Chondrocyte (in vitro differentiated cells): ENCODE data around the gene FAM13A. TPM values are rescaled to one million over a fixed set of nuclear protein-coding genes. Genes with fewer than 3 reads are reported as not detected.

Source experiments
- DNase-seq: peaks from one replicate; pipeline ENCODE4 v3.0.0; 2021; ENCODE audit warnings: mixed read lengths, low spot score
- H3K27ac Mint-ChIP-seq: one replicate; pipeline ENCODE4 v1.8.0; 2021; ENCODE audit warnings: mild to moderate bottlenecking, moderate library complexity, mixed read lengths; ENCODE audit not compliant: unreplicated experiment
- H3K27me3 Mint-ChIP-seq: 2 replicates; pipeline ENCODE4 v1.8.0; 2021; ENCODE audit warnings: low read depth, mixed read lengths
- H3K36me3 Mint-ChIP-seq: 2 replicates; pipeline ENCODE4 v1.8.0; 2021; ENCODE audit warnings: low read depth, mixed read lengths
- H3K4me1 Mint-ChIP-seq: 2 replicates; pipeline ENCODE4 v1.8.0; 2021; ENCODE audit warnings: low read depth, mild to moderate bottlenecking, mixed read lengths
- H3K4me3 Mint-ChIP-seq: one replicate; pipeline ENCODE4 v1.8.0; 2021; ENCODE audit warnings: mild to moderate bottlenecking, moderate library complexity, mixed read lengths; ENCODE audit not compliant: unreplicated experiment
- H3K9me3 Mint-ChIP-seq: 2 replicates; pipeline ENCODE4 v1.8.0; 2021; ENCODE audit warnings: low read depth, mixed read lengths
- total RNA-seq: library from RNA; stranded (reverse); gene quantifications from 3 replicates; pipeline ENCODE4 v1.2.1, GENCODE V29; 2021
- TF ChIP-seq, protein P1 (sequence below): fragments of 200-600 bp; sonication (generic); IDR thresholded peaks from 2 replicates; pipeline ENCODE4 v1.5.0; 2021; ENCODE audit warnings: antibody characterized with exemption, mild to moderate bottlenecking, moderate library complexity

Gene FAM13A
- total RNA-seq, 1 donor from 2014 or later, result 10.5 TPM

DNA sequence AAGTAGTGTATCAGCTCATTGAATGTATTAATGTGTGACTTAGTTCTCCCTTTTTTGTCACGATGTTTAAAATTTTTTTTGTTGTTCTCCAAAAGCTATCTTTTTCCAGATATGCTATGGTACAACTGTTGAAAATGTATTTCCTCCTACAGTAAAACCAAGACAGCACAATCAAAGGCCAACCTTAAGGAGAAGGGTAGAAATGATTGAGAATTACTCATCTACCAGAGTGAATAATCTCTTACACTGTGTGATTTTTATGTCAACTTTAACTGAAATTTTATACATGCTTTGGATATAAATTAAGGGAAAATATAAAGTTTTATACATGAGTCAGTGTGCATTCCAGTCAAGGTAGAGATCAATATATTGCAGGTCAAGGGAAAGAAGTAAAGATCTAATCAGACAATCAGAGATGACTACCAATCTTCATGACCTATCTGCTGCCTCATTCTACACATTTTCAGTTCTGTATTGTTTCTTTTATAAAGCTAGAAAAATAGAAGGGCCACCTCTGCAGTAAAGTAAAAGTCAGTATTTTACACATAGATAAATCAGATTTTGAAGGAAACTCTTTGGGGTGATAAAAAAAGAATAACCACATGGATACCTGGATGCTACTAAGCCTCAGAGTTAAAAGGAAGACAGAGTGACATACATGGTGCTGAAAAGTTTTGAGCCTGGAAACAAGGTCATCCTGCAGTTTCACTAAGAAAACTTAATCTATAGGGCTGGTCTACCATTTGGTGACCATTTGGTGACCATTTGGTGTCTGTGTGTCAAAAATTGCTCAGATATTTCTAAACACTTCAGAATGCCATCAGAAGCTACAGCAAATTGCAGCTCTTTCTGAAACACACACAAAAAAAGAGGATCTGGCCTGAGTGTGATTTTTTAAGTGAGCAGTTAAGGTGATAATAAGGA, 1.6 kb downstream of the FAM13A start:
- Mint-ChIP-seq H3K27me3 (no peaks in the 10 kb centered on the region), H3K36me3 (peaks cover 4% of the 10 kb centered on the region), H3K4me3 (peak overlapping the region; percentile 82), H3K9me3 (peaks cover 9% of the 10 kb centered on the region), H3K4me1 (peaks cover 52% of the 10 kb centered on the region), H3K27ac (peak overlapping the region; percentile 90)
- no peak for DNase-seq
- TF ChIP-seq, protein P1, sequence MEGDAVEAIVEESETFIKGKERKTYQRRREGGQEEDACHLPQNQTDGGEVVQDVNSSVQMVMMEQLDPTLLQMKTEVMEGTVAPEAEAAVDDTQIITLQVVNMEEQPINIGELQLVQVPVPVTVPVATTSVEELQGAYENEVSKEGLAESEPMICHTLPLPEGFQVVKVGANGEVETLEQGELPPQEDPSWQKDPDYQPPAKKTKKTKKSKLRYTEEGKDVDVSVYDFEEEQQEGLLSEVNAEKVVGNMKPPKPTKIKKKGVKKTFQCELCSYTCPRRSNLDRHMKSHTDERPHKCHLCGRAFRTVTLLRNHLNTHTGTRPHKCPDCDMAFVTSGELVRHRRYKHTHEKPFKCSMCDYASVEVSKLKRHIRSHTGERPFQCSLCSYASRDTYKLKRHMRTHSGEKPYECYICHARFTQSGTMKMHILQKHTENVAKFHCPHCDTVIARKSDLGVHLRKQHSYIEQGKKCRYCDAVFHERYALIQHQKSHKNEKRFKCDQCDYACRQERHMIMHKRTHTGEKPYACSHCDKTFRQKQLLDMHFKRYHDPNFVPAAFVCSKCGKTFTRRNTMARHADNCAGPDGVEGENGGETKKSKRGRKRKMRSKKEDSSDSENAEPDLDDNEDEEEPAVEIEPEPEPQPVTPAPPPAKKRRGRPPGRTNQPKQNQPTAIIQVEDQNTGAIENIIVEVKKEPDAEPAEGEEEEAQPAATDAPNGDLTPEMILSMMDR, result no peak

DNA sequence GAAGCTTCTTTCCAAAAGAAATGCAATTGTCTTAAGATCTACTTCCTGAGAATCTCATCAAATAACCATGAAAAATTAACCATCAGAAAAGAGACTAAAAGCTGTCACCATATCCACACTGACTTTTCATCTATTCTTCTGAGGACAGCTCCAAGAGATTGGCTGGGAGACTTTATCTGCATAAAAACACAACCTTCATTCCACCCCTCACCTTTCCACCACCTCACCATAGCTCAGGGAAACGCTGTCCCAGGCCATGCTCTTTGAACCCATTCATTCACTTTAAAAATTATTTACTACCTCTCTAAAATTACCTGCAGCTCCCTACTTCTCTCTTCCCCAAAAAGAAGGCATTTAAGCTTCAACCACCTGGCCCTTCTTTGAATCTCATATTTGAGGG, 2.4 kb downstream of the FAM13A start:
- H3K4me3 Mint-ChIP-seq, result peak overlapping the region; percentile 82
- H3K36me3 Mint-ChIP-seq, result peaks cover 4% of the 10 kb centered on the region
- no peaks in the 10 kb centered on the region for H3K27me3 Mint-ChIP-seq
- DNase-seq, result no peak
- peak overlapping the region; percentile 90 for H3K27ac Mint-ChIP-seq
- H3K4me1 Mint-ChIP-seq, result peaks cover 54% of the 10 kb centered on the region
- TF ChIP-seq, protein P1, result no peak
- H3K9me3 Mint-ChIP-seq, result peaks cover 7% of the 10 kb centered on the region

DNA sequence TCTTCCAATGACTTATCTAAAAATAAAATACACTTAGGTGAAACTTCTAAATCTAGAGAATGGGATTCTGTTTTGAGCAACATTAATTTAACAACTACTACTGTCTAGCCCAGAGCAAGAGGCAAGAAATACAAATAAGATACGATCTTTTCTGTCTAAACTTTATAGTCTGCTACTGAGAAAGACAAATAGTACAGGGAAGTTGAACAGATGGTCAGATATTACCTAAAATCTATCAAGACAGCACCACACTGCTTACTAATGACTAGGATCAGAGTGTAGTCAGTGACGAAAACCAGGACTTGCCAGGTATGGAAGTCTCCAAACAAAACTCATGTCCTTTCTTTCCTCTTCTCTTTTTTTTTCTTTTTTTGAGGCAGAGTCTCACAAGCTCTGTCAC, 7.1 kb downstream of the FAM13A start:
- peaks cover 4% of the 10 kb centered on the region for H3K36me3 Mint-ChIP-seq
- TF ChIP-seq, protein P1, result no peak
- peaks cover 35% of the 10 kb centered on the region for H3K4me1 Mint-ChIP-seq
- H3K9me3 Mint-ChIP-seq, result peaks cover 7% of the 10 kb centered on the region
- no peaks in the 10 kb centered on the region for H3K27me3 Mint-ChIP-seq
- no peak overlapping the region for H3K27ac Mint-ChIP-seq
- no peak for DNase-seq
- no peak overlapping the region for H3K4me3 Mint-ChIP-seq

DNA sequence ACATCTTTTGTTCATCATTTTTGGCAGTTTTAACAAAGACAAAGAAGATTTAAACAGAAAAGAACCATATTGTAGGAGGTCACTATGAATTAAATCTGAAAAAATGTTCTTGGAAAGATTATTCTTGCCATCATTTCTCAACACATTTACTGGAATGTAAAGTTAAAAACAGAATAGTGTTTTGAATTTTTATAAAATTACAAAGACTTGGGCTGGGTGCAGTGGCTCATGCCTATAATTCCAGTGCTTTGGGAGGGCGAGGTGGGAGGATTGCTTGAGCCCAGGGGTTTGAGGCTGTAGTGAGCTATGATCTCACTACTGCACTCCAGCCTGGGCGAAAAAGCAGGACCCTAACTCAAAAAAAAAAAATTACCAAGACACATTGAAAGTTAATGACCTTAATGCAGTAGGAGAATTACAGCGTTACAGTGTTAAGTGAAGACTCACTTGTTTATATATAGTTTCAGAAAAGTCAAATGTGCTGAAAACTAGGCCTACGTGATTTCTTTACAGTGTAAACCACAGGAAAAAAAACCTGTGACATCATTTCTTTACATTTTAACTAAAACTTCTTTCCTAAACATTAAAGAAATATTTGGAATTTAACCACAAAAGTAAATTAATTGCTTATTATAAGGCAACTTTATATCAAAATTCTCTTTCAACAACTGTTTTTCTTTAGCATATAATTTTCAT, 7.9 kb downstream of the FAM13A start:
- no peak for DNase-seq
- peaks cover 7% of the 10 kb centered on the region for H3K9me3 Mint-ChIP-seq
- peaks cover 27% of the 10 kb centered on the region for H3K4me1 Mint-ChIP-seq
- peak overlapping the region; percentile 77 for H3K27ac Mint-ChIP-seq
- H3K27me3 Mint-ChIP-seq, result no peaks in the 10 kb centered on the region
- no peak overlapping the region for H3K4me3 Mint-ChIP-seq
- H3K36me3 Mint-ChIP-seq, result peaks cover 5% of the 10 kb centered on the region
- TF ChIP-seq, protein P1, result no peak

DNA sequence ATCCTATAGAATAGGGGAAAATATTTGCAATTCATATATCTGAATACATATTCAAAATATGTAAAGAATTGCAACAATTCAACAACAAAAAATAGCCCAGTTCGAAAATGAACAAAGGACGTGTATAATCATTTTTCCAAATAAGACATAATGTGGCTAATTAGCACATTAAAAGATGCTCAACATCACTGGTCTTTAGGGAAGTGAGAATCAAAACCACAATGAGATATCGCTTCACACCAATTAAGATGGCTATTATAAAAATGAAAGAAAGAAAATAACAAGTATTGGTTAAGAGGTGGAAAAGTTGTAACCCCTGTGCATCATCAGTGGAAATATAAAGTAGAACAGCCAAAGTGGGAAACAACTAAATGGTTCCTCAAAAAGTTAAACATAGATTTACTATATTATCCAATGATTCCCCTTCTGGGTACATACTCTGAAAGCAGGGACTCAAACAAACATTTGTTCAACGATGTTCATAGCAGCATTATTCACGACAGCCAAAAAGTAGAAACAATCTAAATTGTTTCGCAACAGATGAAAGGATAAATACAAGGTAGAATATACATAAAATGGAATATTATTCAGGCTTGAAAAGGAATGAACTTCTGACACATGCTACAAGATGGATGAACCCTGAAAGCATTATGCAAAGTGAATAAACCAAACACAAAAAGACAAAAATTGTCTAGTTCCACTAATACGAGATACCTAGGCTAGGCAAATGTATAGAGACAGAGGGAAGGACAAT, 12.7 kb downstream of the FAM13A start:
- H3K27ac Mint-ChIP-seq, result no peak overlapping the region
- peaks cover 8% of the 10 kb centered on the region for H3K4me1 Mint-ChIP-seq
- no peak overlapping the region for H3K4me3 Mint-ChIP-seq
- H3K36me3 Mint-ChIP-seq, result peaks cover 2% of the 10 kb centered on the region
- no peaks in the 10 kb centered on the region for H3K27me3 Mint-ChIP-seq
- H3K9me3 Mint-ChIP-seq, result no peaks in the 10 kb centered on the region
- no peak for DNase-seq
- TF ChIP-seq, protein P1, result no peak
